NCI-H1105 treated with DMSO at 0.1 percent for 48 hours (cell line): Measurements from ENCODE around the gene KCNN1.
A peak's percentile ranks its signal among the peaks of the same experiment; 100 is the strongest.
"Not testable (repeated sequence)": the region's sequence is repeated elsewhere in the genome, so short reads cannot be mapped to it uniquely, and the experiment has no call there.

Experiments used
- DNase-seq: peaks from one replicate; lab custom pipeline; 2025; lab: John Stamatoyannopoulos, UW

KCNN1 gene

GRCh38 chr19:18029617-18030338 is 62.9 kb downstream of the KCNN1 start:
- peak; percentile 36 for DNase-seq

GRCh38 chr19:18031401-18031800 is 64.5 kb downstream of the KCNN1 start:
- not testable (repeated sequence) for DNase-seq

- DNase-seq = not testable (repeated sequence)
Observed at GRCh38 chr19:18032102-18032501, 65.2 kb downstream of the KCNN1 start.

- no peak for DNase-seq
Observed at GRCh38 chr19:18041054-18041453, 74.1 kb downstream of the KCNN1 start.

- no peak for DNase-seq
Observed at GRCh38 chr19:18043676-18044075, 76.8 kb downstream of the KCNN1 start.

- DNase-seq = peak; percentile 17
Observed at GRCh38 chr19:18044825-18045304, 78.0 kb downstream of the KCNN1 start.

- DNase-seq = no peak
Observed at GRCh38 chr19:18045307-18046050, 78.6 kb downstream of the KCNN1 start.

- no peak for DNase-seq
Observed at GRCh38 chr19:18046059-18046718, 79.3 kb downstream of the KCNN1 start.

GRCh38 chr19:18049385-18049784 is 82.5 kb downstream of the KCNN1 start:
- no peak for DNase-seq
